GM23338 (cell line): Measurements from ENCODE around the gene TEKT5.

Experiments used
- CREB1 ChIP-seq: fragments of 250-450 bp; sonication (Bioruptor Pico); IDR thresholded peaks from 2 replicates; pipeline ENCODE4 v1.5.0; 2020; ENCODE audit warnings: low read depth, mild to moderate bottlenecking, moderate library complexity
- CTCF ChIP-seq, 2 experiments: fragments of 200-600 bp in 1 of 2; sonication (generic) in 1 of 2; conservative IDR thresholded peaks; 2 replicates each; pipeline versions ENCODE4 v1.5.1 to v1.6.1; 2016 to 2017; ENCODE audit warnings: antibody characterized with exemption in 2 of 2, low read depth in 2 of 2, mild to moderate bottlenecking in 2 of 2, moderate library complexity in 1 of 2
- ETS1 ChIP-seq: IDR thresholded peaks from 2 replicates; pipeline ENCODE4 v1.6.1; 2016; ENCODE audit warnings: antibody characterized with exemption
- EZH2 ChIP-seq: fragments of 200-600 bp; sonication (generic); IDR thresholded peaks from one replicate; pipeline ENCODE4 v1.8.0; 2017; ENCODE audit warnings: antibody characterized with exemption, mild to moderate bottlenecking, low read depth; ENCODE audit not compliant: unreplicated experiment
- EZH2phosphoT487 ChIP-seq: fragments of 200-600 bp; sonication (generic); IDR thresholded peaks from one replicate; pipeline ENCODE4 v1.8.1; 2018; ENCODE audit warnings: antibody characterized with exemption; ENCODE audit not compliant: unreplicated experiment
- JUNB ChIP-seq: IDR thresholded peaks from one replicate; pipeline ENCODE4 v1.6.1; 2016; ENCODE audit warnings: antibody characterized with exemption; ENCODE audit not compliant: unreplicated experiment
- POLR2AphosphoS5 ChIP-seq: IDR thresholded peaks from 2 replicates; pipeline ENCODE4 v1.6.1; 2016; ENCODE audit warnings: antibody characterized with exemption, low read depth
- STAT1 ChIP-seq: IDR thresholded peaks from one replicate; pipeline ENCODE4 v1.6.1; 2016; ENCODE audit warnings: antibody characterized with exemption; ENCODE audit not compliant: unreplicated experiment
- ZNF114 ChIP-seq: fragments of 250-450 bp; sonication (Bioruptor Pico); IDR thresholded peaks from 2 replicates; pipeline ENCODE4 v1.5.0; 2020; ENCODE audit warnings: mild to moderate bottlenecking, moderate library complexity
- TF ChIP-seq, protein P1 (sequence below): IDR thresholded peaks from one replicate; pipeline ENCODE4 v1.6.1; 2018; ENCODE audit warnings: antibody characterized with exemption; ENCODE audit not compliant: unreplicated experiment

- peak in 1 of 2 experiments; percentile 47; a peak in 2 of 4 replicates for TF ChIP-seq CTCF (conservative IDR thresholded peaks at IDR 0.05; ENCODE audit: low read depth in 2 of 2)
- TF ChIP-seq CREB1 (CRISPR knock-in tag) = no peak
- TF ChIP-seq, protein P1, sequence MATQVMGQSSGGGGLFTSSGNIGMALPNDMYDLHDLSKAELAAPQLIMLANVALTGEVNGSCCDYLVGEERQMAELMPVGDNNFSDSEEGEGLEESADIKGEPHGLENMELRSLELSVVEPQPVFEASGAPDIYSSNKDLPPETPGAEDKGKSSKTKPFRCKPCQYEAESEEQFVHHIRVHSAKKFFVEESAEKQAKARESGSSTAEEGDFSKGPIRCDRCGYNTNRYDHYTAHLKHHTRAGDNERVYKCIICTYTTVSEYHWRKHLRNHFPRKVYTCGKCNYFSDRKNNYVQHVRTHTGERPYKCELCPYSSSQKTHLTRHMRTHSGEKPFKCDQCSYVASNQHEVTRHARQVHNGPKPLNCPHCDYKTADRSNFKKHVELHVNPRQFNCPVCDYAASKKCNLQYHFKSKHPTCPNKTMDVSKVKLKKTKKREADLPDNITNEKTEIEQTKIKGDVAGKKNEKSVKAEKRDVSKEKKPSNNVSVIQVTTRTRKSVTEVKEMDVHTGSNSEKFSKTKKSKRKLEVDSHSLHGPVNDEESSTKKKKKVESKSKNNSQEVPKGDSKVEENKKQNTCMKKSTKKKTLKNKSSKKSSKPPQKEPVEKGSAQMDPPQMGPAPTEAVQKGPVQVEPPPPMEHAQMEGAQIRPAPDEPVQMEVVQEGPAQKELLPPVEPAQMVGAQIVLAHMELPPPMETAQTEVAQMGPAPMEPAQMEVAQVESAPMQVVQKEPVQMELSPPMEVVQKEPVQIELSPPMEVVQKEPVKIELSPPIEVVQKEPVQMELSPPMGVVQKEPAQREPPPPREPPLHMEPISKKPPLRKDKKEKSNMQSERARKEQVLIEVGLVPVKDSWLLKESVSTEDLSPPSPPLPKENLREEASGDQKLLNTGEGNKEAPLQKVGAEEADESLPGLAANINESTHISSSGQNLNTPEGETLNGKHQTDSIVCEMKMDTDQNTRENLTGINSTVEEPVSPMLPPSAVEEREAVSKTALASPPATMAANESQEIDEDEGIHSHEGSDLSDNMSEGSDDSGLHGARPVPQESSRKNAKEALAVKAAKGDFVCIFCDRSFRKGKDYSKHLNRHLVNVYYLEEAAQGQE = no peak
- TF ChIP-seq EZH2 = no peak
- no peak for TF ChIP-seq POLR2AphosphoS5
- TF ChIP-seq JUNB = no peak
- TF ChIP-seq EZH2phosphoT487 = no peak
- no peak for TF ChIP-seq ETS1
- TF ChIP-seq STAT1 = no peak
- no peak for TF ChIP-seq ZNF114 (CRISPR knock-in tag)
Measured at GRCh38 chr16:10729104-10730048, 34.6 kb upstream of the TEKT5 start.
